Skin epidermis (tissue), 12 donors: ENCODE data around the gene CHID1.

ENCODE experiments used
- H3K27ac ChIP-seq, 21 experiments: fragments of 200-600 bp; sonication (generic) in 11 of 21; one replicate each; pipeline ENCODE4 v1.5.0; 2020; ENCODE audit warnings: mild to moderate bottlenecking in 3 of 21, inconsistent platforms in 2 of 21, moderate library complexity in 2 of 21
- H3K4me3 ChIP-seq, 7 experiments: fragments of 200-600 bp; sonication (generic) in 2 of 7; one replicate each; pipeline ENCODE4 v1.5.0; 2020; ENCODE audit warnings: inconsistent platforms in 2 of 7, mild to moderate bottlenecking in 2 of 7, moderate library complexity in 1 of 7

CHID1 gene

GRCh38 chr11:819943-820649, 90.5 kb downstream of the CHID1 start:
- Histone ChIP-seq H3K4me3 (peak overlapping the region; percentile 60 to 99 (median 87)), H3K27ac (peak overlapping the region; percentile 65 to 98 (median 94))

- H3K27ac ChIP-seq, result peak overlapping the region; percentile 65 to 98 (median 94)
These were observed 91.3 kb downstream of the CHID1 start for GRCh38 chr11:819129-819931.

GRCh38 chr11:818396-819128, 92.0 kb downstream of the CHID1 start, which contains the start of gene PNPLA2:
TSS of gene PNPLA2 (plus strand) at chr11:818914. CDS start at chr11:819719, 805 bp downstream.
- H3K27ac ChIP-seq, result peak within 1 kb of the TSS; percentile 65 to 98 (median 94)
- peak within 1 kb of the TSS; percentile 60 to 99 (median 87) for H3K4me3 ChIP-seq

More at GRCh38 chr11:819129-819931, 91.3 kb downstream of the CHID1 start:
- peak overlapping the region; percentile 60 to 99 (median 87) for H3K4me3 ChIP-seq
